ENCODE measurements around the gene NAA20.

The NAA20 gene

DNA sequence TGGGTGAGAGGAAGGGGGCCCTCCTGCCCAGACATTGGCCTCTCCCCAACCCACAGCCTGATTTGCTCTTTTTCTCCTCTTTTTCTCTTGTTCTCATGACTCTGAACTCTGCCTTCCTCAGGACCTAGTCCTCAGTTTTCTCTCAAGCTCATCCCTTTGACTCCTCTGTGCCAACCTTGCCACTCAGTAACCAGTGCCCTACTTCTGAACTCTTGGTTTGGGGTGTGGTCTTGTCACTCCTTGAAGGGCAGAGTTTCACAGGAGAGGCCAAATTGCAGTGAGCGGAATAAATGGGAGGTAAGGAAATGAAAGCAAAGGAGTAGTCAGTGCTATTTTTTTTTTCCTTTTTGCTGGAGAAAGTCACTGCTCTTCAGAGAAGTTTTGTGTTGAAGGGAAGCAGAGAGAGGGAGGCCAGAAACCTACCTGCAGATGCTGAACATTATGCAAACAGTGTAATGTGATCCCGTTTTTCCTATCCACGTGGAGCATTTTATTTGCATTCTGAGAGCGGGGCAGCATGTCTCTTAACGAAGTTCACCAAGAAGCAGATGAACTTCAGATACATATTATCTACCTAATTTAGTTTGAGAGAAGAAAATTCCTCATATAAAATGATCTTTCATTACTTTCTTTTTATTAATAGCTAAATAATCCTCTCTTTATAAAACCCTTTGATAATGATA, 62.1 kb downstream of the NAA20 start:
- no peak for DNase-seq

All from NCI-H2081 treated with DMSO at 0.1 percent for 48 hours (cell line).